NCI-H774 (cell line): ENCODE measurements around the gene GATAD2A.
"Not testable (repeated sequence)": the region's sequence is repeated elsewhere in the genome, so short reads cannot be mapped to it uniquely, and the experiment has no call there.

Source experiments
- DNase-seq: peaks from one replicate; lab custom pipeline; 2025; lab: John Stamatoyannopoulos, UW

Gene GATAD2A

GRCh38 chr19:19388568-19389555 is 16.6 kb upstream of the GATAD2A start:
- DNase-seq = no peak

GRCh38 chr19:19389683-19390082 is 15.8 kb upstream of the GATAD2A start:
- DNase-seq = not testable (repeated sequence)

- not testable (repeated sequence) for DNase-seq
Observed at GRCh38 chr19:19394333-19394732, 11.1 kb upstream of the GATAD2A start.

GRCh38 chr19:19399733-19400433 is 5.6 kb upstream of the GATAD2A start:
- no peak for DNase-seq

GRCh38 chr19:19402656-19403372 is 2.7 kb upstream of the GATAD2A start:
- no peak for DNase-seq

GRCh38 chr19:19403373-19403901 is 2.0 kb upstream of the GATAD2A start:
- DNase-seq = peak; percentile 43

- no peak for DNase-seq
Observed at GRCh38 chr19:19405971-19406877, 749 bp downstream of the GATAD2A start.

GRCh38 chr19:19406878-19407632 is 1.6 kb downstream of the GATAD2A start:
- DNase-seq = no peak

GRCh38 chr19:19407633-19407930 is 2.1 kb downstream of the GATAD2A start:
- DNase-seq = no peak

- no peak for DNase-seq
Observed at GRCh38 chr19:19409205-19409604, 3.7 kb downstream of the GATAD2A start.

GRCh38 chr19:19409631-19410030 is 4.2 kb downstream of the GATAD2A start:
- no peak for DNase-seq

GRCh38 chr19:19410553-19411550 is 5.4 kb downstream of the GATAD2A start:
- DNase-seq = no peak

- DNase-seq = no peak
Observed at GRCh38 chr19:19416280-19416679, 10.8 kb downstream of the GATAD2A start.

- no peak for DNase-seq
Observed at GRCh38 chr19:19417046-19417445, 11.6 kb downstream of the GATAD2A start.

GRCh38 chr19:19417628-19418245 is 12.3 kb downstream of the GATAD2A start:
- no peak for DNase-seq

GRCh38 chr19:19418555-19419260 is 13.2 kb downstream of the GATAD2A start:
- no peak for DNase-seq

GRCh38 chr19:19420570-19421298 is 15.3 kb downstream of the GATAD2A start:
- DNase-seq = no peak
